Posterior cingulate gyrus (tissue), 11 donors: ENCODE results near the gene FBXO42.
A peak's percentile ranks its signal among the peaks of the same experiment; 100 is the strongest.
"Not testable (repeated sequence)": the region's sequence is repeated elsewhere in the genome, so short reads cannot be mapped to it uniquely, and the experiment has no call there.

Experiments
- DNase-seq, 10 donors: peaks; one replicate each; pipeline versions ENCODE4 v3.0.0 to v3.0.0-alpha.2; 2020 to 2021; ENCODE audit warnings: mixed read lengths in 3 of 10
- intact Hi-C: fragments of 100-400 bp; cut with DNase I; formaldehyde crosslinking; loops from one replicate; pipeline ENCODE4 v1.15.1; 2023

FBXO42 gene

GRCh38 chr1:16231331-16232315, 120.7 kb downstream of the FBXO42 start:
- DNase-seq = peak in 2 of 10 donors; percentile 86
- intact Hi-C loops = no loop called here

DNA sequence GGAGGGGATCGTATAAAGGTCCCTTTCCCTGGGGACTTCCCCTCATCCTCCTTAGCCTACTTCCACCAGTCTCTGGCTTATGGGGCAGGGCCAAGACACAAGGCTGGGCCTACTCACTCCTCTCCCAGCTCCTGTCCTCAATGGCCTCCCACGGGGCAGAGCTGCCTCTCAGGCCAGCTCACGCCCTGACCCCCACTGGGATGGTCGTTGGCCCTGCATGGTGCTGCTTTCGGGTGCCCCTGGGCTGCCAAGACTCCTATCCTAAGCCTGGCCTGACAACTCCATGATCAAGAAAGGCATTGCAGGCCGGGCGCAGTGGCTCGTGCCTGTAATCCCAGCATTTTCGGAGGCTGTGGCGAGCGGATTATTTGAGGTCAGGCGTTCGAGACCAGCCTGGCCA, 121.5 kb downstream of the FBXO42 start:
- intact Hi-C loops = no loop called here
- DNase-seq = peak in 1 of 10 donors; percentile 65

DNA sequence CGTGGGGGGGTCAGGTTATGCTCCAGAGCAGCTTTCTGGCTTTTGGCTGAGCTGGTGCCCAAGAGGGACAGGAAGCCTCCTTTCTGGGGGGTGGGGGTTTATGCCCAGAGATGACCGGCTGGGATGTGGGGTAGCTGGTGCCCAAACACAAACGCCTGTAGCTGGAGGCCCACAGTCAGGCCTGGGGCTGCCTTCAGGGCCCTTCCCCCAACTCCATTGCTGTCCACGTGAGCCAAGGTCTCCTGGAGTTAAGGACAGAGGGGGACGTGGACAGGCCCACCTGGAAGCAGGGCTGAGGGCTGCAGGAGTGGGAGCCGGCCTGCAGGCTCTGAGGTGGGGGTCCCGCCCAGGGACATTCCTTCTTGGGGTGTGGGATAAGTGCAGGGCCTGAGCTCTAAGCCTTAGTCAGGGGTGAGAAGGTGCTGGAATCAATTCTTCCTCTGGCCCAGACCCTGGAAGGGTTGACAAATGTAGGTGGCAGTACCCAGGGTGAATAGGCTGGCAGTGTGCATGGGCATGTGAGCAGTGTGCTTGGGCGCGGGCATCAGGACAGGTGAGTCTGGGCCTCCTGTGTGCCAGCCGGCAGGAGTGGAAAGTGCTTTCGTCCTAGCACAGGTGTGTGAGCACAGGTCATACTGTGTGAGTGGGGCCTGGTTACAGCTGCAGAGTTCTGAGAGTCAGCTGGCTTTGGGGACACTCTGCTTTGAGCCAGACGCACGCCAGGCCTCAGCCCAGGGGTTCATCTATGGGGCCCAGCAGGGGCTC, 122.1 kb downstream of the FBXO42 start:
- intact Hi-C loops = no loop called here
- peak in 1 of 10 donors; percentile 74 for DNase-seq

- intact Hi-C loops = no loop called here
- peak in 3 of 10 donors; percentile 23 to 75 (median 72) for DNase-seq
Observed at GRCh38 chr1:16226490-16227179, 125.6 kb downstream of the FBXO42 start.

GRCh38 chr1:16226129-16226489, 126.2 kb downstream of the FBXO42 start:
- intact Hi-C loops = no loop called here
- peak in 2 of 10 donors; percentile 24 to 53 for DNase-seq

- DNase-seq = no peak
- intact Hi-C loops = no loop called here
Observed at GRCh38 chr1:16224472-16224871, 127.8 kb downstream of the FBXO42 start.

GRCh38 chr1:16222716-16223115, 129.6 kb downstream of the FBXO42 start:
- intact Hi-C loops, DNase-seq: not testable (repeated sequence)

DNA sequence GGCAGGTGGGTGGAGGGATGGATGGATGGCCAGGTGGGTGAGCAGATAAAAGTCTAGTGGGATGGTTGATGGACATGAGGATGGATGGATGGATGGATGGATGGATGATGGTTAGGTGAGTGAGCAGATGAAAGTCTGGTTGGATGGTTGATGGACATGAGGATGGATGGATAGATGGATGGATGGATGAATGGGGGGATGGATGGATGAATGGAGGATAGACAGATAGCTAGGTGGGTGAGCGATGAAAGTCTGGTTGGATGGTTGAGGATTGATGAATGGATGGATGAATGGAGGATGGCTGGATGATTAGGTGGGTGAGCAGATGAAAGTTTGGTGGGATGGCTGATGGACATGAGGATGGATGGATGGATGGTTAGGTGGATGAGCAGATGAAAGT, 130.8 kb downstream of the FBXO42 start:
- no peak for DNase-seq
- intact Hi-C loops = no loop called here

GRCh38 chr1:16219968-16220500, 132.2 kb downstream of the FBXO42 start:
- intact Hi-C loops = no loop called here
- DNase-seq = no peak

GRCh38 chr1:16218674-16219071, 133.6 kb downstream of the FBXO42 start:
- DNase-seq = no peak
- intact Hi-C loops = no loop called here

- DNase-seq = peak in 1 of 10 donors; percentile 62
- intact Hi-C loops = no loop called here
Observed at GRCh38 chr1:16218014-16218673, 134.1 kb downstream of the FBXO42 start.

- peak; percentile 70 to 99 (median 90) for DNase-seq
- intact Hi-C loops = no loop called here
Observed at GRCh38 chr1:16217061-16217785, 135.1 kb downstream of the FBXO42 start.

DNA sequence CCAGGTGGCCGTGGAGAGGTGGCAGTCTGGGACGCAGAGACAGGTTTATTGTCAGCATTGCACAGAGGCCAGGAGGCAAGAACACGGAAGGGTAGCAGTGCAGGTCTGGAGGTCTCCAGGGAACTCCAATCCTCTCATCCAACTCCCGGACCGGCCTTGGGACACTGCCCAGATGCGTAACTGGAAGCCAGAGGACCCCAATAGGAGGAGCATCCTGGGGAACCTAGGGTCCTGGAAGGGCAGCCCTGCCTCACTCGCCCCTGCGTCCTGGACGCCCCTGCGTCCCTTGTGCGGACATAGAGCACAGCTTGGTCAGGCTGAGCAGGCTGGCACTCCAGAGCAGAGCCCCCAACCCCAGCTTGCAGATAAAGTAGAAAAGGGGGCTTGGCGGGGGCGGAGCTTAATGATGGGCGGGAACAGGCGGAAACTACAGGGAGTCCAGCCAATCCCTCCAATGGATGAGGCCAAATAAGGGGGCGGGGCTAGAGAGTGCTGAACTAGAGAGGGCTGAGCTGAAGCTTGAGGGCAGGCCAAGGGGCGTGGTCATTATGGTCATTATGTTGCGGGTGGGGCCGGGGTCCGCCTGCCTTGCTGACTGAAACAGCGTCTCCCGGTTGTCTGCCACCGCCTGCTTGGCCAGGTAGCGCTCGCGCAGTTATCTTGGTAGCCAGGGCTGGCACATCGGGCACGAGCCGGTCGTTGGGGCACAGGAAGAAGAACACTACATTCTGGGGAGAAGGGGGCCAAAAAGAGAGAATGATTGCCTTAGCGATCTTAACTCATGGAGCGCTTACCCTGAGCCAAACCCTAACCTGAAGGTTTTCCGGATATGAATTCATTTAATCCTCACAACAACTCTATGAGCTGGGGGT, 136.2 kb downstream of the FBXO42 start:
- peak in 7 of 10 donors; percentile 37 to 87 (median 50) for DNase-seq
- intact Hi-C loops = no loop called here

DNA sequence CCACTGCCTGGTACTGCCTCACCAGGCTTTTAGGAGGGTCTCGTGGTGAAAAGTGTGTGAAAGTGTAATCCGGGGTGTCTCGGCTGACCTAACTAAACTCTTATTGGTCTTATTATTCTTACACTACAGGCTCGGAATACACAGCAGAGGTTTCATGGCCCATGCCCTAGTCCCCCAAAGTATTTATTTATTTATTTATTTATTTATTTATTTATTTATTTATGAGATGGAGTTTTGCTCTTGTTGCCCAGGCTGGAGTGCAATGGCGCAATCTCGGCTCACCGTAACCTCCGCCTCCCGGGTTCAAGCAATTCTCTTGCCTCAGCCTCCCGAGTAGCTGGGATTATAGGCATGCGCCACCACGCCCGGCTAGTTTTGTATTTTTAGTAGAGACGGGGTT, 137.0 kb downstream of the FBXO42 start:
- intact Hi-C loops = not testable (repeated sequence)
- peak in 1 of 10 donors; percentile 29 for DNase-seq

GRCh38 chr1:16213544-16213943, 138.7 kb downstream of the FBXO42 start:
- DNase-seq = peak in 1 of 10 donors; percentile 27
- intact Hi-C loops = not testable (repeated sequence)

DNA sequence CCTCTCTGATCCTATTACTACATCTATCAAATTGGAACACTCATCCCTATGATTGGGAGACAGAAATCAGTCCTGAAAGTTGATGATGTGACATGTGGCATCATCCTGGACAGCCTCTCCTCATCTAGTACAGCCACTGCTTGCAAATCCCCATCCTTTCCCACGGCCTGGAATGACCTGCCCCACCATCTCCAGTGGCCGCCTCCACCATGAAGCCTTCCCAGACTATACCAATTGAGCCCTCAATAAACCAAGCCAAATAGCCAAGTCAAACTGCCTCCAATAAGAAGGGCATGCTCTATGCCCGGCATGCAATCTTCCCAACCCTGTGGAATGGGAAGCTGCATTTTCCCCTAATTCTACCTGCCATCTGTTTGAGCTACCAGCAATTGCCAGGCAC, 139.3 kb downstream of the FBXO42 start:
- DNase-seq = no peak
- intact Hi-C loops = no loop called here

DNA sequence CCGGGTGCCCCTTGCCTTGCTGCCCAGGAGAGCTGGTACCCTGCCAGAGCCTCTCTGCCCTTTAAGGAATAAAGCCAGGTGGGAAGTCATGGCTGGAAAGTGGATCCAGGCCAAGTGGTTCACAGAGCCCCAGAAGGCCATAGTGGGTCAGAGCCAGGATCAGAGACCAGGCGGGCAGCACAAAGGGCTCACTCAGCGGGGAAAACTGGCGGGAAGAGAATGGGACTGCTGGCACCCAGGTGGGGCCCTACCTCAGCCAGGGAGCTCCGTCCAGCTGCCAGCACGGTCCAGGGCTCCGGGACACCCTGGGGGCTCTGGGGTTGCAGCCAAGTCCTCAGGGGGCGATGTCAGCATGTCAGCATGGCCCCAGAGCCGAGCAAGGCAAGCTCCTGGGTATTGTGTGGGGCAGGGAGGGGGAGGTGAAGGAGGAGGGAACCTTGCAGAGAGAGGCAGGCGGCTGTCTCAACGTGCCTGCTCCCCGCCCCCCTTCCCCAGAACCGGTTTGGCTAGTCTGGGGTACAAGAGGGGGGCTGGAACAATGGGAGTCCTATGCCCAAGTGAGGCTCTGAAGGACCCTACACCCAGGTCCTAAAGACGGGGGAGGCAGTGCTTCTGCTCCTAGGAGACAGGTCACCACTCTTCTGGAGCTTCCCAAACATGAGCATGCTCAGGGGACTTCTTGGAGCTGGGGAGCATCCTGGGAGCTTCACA, 139.9 kb downstream of the FBXO42 start, which contains the start of gene ARHGEF19:
Gene ARHGEF19, minus strand, starts transcription at position 402 of the 711 bp plus-strand sequence. CDS start 3,598 bp downstream, outside the sequence.
- peak in 2 of 10 donors; percentile 57 to 71 for DNase-seq
- intact Hi-C loops = no loop called here
